HuH-7 (cell line): ENCODE data around the gene ZNF444.
"Not testable (repeated sequence)": the region's sequence is repeated elsewhere in the genome, so short reads cannot be mapped to it uniquely, and the experiment has no call there.

Experiments
- DNase-seq: peaks from one replicate; pipeline ENCODE4 v3.0.0; 2011; ENCODE audit warnings: low spot score

ZNF444 gene

GRCh38 chr19:56140583-56141416, at the start of gene ZNF444:
ZNF444 (plus strand) TSS chr19:56141287; CDS start chr19:56146912, 5,625 bp downstream.
- DNase-seq, result peak; percentile 98

DNA sequence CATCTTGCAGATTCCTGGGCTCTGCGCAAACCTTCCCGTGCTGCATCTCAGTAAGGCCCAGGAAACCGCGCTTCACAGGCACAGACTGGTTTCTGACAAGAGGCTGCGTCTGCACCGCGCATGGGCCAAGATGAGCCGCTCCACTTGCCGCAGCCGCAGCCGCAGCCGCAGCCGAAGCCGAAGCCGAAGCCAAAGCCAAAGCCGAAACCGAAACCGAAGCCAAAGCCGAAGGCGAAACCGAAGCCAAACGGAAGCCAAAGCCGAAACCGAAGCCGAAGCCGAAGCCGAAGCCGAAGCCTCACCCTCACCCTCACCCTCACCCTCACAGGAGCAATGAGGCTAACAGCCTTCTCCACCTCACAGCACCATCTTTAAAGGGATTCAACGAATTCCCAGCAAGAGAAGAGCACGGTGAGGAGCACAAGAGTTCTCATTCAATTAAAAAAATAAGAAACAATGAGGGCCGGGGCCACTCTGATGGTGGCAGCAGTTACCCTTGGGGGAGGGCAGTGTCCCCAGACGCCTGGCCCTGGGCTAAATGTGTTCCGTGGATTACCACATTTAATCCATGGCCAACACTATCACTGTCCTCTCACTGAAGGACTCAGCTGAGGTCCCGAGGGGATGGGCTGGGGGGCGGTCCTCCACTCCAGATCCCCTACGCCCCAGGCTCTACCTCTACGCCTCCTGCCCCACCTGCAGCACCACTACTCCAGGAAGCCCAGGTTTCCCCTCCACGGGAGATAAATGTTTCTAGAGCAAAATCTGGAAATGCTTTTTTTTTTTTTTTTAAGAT, 49.1 kb upstream of the ZNF444 start:
- DNase-seq, result no peak

GRCh38 chr19:56092685-56093631, 48.1 kb upstream of the ZNF444 start:
- no peak for DNase-seq

GRCh38 chr19:56094449-56094848, 46.6 kb upstream of the ZNF444 start:
- DNase-seq, result no peak

DNA sequence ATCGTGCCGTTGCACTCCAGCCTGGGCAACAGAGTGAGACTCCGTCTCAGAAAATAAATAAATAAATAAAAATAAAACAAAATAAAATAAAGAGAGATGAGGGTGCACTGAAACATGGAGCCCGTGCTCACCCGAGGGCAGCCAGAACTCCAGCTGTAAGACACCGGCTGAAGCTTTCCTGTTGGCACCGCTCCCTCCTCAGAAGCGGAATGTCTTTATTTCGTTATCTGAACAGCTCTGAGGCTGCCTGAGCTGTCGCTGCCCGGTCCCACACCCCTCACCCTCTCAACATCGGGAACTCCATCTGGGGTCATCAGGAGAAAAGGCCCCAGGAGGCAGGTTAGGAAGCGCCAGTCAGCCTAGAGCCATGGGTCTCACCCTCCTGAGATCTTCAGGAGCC, 44.4 kb upstream of the ZNF444 start:
- no peak for DNase-seq

- DNase-seq, result no peak
These were observed 43.8 kb upstream of the ZNF444 start for GRCh38 chr19:56097306-56097705.

DNA sequence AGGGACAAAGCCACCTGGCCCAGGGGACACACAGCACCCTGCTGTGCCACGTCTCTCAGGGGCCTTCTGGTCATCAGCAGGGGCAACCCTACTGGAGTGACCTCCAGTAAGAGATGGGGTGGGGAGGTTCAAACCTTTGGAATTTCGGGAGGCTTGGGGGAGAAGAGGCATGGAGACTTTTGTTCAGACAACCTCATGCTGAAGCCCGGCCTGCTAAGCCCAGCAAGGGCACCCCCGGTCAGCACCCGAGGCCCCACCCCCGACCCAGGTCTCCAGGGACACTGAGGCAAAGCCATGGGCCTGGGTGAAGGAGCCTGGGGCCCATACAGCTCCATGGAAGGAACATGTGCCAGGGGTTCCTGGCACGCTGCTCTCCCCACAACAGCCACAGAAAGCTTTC, 43.3 kb upstream of the ZNF444 start:
- no peak for DNase-seq

DNA sequence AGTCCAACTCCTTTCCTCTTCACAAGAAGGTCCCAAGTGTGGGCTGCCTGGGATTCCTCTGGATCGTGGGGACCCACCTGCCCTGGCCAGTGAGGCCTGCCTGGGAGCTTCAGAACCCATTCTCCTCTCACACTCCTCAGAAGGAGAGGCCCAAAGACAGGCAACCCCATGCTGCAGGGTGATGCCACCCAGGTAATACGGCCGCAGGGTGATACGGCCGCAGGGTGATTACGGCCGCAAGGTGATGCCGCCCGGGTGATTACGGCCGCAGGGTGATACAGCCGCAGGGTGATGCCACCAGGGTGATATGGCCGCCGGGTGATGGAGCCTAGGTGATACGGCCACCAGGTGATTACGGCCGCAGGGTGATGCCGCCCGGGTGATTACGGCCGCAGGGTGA, 42.9 kb upstream of the ZNF444 start:
- DNase-seq, result not testable (repeated sequence)

DNA sequence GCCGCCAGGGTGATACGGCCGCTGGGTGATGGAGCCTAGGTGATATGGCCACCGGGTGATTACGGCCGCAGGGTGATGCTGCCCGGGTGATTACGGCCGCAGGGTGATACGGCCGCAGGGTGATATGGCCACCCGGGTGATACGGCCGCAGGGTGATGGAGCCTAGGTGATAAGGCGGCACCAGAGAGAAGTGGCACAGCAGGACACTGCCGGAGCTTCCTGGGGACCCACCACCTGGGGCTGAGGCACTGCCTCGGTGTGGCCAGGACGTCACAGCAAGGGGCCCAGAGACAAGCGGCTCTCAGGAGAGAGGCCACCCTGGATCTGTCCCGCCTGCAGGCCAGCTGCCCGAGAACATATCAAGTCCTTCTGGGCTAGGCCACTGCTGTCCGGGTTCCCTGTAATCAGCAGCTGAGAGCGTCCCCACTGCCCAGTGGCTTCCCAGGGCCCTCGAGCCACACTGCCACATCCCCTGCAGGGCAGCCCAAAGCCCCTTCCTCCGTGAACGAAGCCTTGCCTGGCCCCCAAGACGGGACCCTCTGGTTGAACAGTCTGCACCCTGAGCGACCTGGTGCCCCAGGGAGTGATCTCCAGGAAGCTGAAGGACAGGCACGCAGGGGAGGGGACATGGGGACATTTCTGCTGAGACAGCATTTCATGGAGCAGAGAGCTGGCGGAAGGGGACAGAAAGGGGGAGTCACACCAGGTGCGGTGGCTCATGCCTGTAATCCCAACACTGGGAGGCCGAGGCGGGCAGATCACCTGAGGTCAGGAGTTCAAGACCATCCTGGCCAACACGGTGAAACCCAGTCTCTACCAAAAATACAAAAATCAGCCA, 42.1 kb upstream of the ZNF444 start:
- DNase-seq, result no peak

DNA sequence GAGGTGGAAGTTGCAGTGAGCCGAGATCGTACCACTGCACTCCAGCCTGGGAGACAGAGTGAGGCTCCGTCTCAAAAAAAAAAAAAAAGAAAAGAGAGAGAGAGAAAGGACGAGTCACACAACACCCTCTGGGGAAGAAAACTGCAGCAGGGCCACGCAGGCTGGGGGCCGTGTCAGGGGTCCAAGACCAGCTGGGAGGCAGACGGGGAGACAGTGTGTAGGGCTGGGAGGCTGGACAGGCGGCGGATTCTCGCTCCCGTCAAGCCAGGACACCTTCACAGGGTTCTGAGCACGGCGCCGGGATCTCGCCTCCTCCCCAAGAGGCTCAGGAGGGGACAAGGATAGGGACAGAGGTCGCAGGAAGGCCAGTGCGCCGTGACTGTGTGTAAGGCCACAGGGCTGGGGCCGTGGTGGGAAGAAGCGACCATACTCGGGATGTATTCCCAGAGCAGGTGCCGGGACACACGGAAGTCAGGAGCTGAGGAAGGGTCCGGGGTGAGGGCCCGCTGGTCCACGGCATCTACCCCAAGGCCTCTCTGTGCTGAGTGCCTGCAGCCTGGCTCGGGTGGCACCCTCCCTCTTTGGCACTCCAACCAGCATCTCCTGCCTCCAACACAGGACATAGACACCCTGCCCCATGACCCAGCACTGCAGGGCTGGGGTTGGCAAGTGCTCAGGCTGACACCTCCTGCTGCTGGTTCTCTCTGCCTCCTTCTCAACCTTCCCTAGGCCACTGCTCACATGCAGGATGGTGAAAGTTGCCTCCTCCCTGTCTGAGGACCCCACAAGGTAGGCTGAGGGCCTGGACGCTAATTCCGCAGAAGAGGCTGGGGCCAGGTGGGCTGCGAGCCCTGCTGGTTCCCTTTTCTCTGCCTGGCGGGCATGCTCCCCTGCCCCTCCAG, 41.2 kb upstream of the ZNF444 start:
- no peak for DNase-seq

DNA sequence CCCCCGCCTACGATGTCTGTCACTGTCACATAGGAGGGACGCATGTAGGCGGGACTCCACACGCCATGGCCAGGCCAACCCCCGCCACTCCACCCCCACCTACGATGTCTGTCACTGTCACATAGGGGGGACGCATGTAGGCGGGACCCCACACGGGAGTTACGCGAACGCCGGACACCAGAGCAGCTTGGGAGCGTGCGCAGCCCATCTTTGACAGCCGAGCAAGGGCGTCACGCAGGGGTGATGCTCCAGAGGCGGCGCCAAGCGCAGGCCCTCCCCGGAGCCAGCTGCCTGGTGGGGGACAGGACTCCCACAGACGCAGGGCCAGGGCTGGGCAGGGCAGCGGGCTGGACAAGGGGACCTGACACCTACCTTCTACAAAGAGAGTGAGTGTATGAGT, 40.0 kb upstream of the ZNF444 start:
- no peak for DNase-seq

DNA sequence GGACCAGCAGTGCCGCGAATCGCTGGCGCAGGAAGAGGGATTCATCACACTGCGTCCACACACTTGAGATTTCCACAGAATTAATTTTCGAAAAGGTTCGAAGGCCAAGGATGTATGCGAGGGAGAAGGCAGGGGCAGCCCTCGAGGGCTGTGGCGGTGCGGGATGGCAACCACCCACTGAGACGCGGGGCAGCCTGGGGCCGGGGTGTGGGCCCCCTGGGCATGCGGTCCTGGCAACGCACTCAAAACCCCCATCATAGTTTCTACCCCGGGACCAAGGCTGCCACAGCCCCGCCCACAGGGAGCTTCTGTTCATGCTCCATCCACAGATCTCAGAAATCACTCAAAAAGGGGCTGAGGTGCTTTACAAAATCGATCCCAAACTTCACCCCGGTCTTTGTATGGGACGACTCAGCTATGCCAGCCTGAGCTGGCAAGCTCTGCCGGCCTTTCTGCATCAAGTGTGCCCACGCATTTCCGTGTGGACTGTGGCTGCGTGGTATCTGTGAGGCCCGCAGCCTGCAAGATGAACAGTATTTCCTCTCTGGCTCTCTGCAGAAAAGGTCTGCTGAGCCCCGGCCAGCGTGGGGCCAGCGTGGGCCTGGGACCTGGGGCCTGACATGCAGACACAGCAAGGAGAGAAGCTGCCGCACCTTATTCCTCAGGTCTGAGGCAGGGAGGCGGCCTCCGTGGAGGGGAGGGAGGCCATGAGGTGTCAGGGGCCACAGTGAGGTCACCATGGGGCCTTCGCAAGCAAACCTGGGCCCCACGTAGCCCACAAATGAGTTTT, 39.1 kb upstream of the ZNF444 start:
- no peak for DNase-seq

DNA sequence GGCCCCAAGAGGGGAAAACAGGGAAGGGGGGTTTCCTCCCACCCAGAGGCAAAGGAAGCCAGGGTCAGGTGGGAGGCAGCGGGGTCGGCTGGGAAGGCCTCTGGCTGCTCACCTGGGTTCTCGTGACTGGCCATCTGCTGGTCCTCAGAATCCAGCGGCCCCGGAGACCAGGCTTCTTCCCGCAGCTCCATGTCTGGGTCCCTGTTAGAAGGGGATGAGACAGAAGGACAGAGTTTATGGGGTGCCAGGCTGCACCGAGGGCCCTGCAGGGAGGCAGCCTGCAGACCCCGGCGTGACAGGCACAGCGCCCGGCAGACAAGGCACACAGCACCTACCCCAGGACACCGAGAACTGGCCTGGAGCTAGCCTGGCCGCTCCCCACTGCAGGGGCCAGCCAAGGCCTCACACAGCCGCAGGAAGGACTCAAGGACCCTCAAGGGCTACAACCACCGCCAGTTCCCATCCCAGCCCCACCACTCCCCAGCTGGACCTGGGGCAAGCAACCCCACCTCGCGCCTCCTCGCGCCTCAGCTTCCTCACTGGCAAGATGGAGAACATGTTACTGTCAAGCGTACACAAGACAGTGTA, 38.0 kb upstream of the ZNF444 start:
- no peak for DNase-seq

GRCh38 chr19:56104423-56104822, 36.7 kb upstream of the ZNF444 start:
- DNase-seq, result no peak

DNA sequence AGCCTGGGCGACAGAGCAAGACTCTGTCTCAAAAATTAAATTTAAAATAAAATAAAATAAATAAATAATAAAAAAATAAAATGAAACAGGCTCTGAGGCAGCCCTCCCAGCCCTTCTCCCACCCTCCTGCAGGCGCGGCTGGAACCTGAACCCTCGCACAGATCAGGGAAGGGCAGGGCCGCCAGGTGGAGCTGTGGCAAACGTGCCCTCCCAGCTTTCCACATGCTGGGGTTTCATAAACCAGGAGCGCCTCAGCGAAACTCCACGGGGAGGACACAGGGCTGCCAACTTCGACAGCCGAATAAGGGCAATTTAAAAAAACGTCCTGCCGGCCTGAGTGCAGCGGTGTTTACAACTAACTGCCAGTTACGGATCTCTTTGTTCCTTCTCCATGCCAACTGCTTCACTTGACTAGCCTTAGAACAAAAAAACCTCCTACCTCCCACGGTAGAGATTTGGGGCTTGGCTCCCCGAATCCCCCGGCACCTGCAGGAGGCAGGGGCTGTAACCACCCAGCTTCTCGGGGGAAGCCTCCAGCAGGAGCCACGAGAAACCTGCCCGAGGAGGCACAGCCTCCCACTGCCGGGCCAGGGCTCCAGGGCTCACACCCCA, 35.9 kb upstream of the ZNF444 start:
- DNase-seq, result peak; percentile 98

DNA sequence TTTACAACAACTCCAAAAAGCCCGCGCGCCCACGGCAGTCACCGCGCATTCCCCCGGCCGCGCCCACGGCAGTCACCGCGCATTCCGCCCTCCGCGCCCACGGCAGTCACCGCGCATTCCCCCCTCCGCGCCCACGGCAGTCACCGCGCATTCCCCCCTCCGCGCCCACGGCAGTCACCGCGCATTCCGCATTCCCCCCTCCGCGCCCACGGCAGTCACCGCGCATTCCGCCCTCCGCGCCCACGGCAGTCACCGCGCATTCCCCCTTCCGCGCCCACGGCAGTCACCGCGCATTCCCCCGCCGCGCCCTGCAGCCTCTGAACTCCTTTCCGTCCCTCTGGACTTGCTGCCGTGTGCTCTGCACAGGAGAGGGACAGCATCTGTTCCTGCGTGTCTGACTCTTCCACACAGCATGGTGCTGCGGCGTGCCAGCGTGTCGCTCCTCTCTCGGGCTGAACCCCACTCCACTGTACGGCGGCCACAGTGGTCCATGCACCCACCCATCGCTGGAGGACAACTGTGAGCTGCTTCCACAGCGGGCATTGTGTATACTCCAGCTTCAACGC, 35.2 kb upstream of the ZNF444 start:
- DNase-seq, result not testable (repeated sequence)

DNA sequence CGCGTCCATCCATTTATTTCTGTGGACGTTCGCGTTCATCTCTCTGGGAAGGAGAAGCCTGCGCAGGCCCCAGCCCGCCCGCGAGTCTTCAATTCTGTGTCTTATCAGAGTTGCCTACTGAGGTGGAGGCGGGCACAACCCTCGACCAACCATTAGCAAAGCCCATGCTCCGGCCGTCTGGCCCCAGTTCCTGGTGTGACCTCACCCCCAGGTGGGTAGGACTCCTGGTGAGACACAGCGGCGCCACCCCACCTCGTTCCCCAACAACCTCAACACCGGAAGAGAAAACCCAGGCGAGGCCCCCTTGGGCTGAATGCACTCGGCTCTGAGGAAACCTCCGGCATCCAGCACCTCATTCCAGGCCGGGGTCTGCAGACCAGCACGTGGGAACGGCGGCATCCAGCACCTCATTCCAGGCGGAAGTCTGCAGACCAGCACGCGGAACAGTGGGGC, 34.7 kb upstream of the ZNF444 start:
- DNase-seq, result no peak

- no peak for DNase-seq
These were observed 34.1 kb upstream of the ZNF444 start for GRCh38 chr19:56106993-56107392.
